Central memory CD8-positive, alpha-beta T cell (primary cell): Measurements from ENCODE around the gene CLGN.

ENCODE experiments used
- ATAC-seq: fragments of 150-1000 bp; cut with Tn5 transposase; replicated peaks from 2 replicates; pipeline ENCODE4 v1.10.0; 2022; ENCODE audit warnings: mild to moderate bottlenecking, moderate FRiP score, moderate number of reproducible peaks; ENCODE audit not compliant: poor library complexity, severe bottlenecking; ENCODE audit errors: extremely low read depth
- DNase-seq, 2 donors: peaks; one replicate each; pipeline ENCODE4 v3.0.0; 2021; ENCODE audit warnings: low spot score in 2 of 2
- H3K27ac Mint-ChIP-seq: one replicate; pipeline ENCODE4 v1.8.0; 2022; ENCODE audit warnings: low read depth, mild to moderate bottlenecking, moderate library complexity, mixed read lengths
- H3K27me3 Mint-ChIP-seq: one replicate; pipeline ENCODE4 v1.8.0; 2022; ENCODE audit warnings: mixed read lengths
- H3K36me3 Mint-ChIP-seq: one replicate; pipeline ENCODE4 v1.8.0; 2022; ENCODE audit warnings: mild to moderate bottlenecking, moderate library complexity, mixed read lengths; ENCODE audit not compliant: insufficient read depth
- H3K4me1 Mint-ChIP-seq: one replicate; pipeline ENCODE4 v1.8.0; 2022; ENCODE audit warnings: mixed read lengths
- H3K4me3 Mint-ChIP-seq: one replicate; pipeline ENCODE4 v1.8.0; 2022; ENCODE audit warnings: mild to moderate bottlenecking, moderate library complexity, mixed read lengths
- H3K9me3 Mint-ChIP-seq: one replicate; pipeline ENCODE4 v1.8.0; 2022; ENCODE audit warnings: mixed read lengths

Gene CLGN

GRCh38 chr4:140346136-140346535 is 81.3 kb downstream of the CLGN start:
- H3K9me3 Mint-ChIP-seq = no peaks in the 10 kb centered on the region
- DNase-seq (no peak), ATAC-seq (no peak)
- H3K4me1 Mint-ChIP-seq = no peaks in the 10 kb centered on the region
- peaks cover 62% of the 10 kb centered on the region for H3K27me3 Mint-ChIP-seq
- H3K27ac Mint-ChIP-seq = no peak overlapping the region
- no peak overlapping the region for H3K4me3 Mint-ChIP-seq
- H3K36me3 Mint-ChIP-seq = peaks cover 2% of the 10 kb centered on the region

- DNase-seq (no peak), ATAC-seq (no peak)
- Mint-ChIP-seq H3K27ac (no peak overlapping the region), H3K9me3 (no peaks in the 10 kb centered on the region), H3K4me1 (no peaks in the 10 kb centered on the region), H3K4me3 (no peak overlapping the region), H3K36me3 (no peaks in the 10 kb centered on the region), H3K27me3 (peaks cover 47% of the 10 kb centered on the region)
Observed at GRCh38 chr4:140344621-140345020, 82.8 kb downstream of the CLGN start.

DNA sequence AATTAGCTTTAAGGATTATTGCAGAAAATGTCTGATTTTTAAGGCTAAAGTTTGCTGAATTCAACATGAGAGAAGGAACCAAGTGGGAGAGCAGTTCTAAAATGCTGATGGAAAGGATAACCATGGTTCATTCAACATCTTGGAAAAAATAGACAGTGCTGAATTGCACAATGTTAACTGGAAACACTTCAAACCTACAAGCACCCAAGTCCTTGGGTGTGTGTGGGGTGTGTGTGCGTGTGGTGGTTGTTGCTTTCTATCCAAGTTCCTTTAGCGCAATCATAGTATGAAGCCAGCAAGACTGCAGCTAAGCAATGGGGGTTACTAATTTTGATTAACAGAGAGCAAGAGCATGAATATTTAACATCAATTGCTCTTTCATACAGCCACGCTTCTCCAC is 83.3 kb downstream of the CLGN start:
- Mint-ChIP-seq H3K9me3 (no peaks in the 10 kb centered on the region), H3K27ac (no peak overlapping the region), H3K27me3 (peaks cover 42% of the 10 kb centered on the region), H3K36me3 (no peaks in the 10 kb centered on the region), H3K4me3 (no peak overlapping the region), H3K4me1 (no peaks in the 10 kb centered on the region)
- ATAC-seq (no peak), DNase-seq (no peak)

DNA sequence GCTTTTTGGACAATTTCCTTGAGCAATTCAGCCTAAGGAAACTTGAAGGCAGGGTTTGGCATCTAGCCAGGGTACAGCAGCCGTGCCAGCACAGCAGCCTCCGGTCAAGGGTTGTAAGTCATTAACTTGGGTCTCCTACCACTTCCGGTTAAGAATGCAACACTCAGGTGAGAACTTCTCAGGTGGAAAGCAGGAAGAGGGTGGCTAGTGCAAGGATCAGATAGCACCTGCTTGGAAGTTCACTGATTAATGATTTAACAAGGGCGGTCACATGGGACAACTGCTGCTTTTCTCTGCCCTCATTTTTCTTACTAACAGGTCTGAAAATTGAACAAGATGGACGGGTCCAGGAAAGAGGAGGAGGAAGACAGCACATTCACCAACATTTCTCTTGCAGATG is 84.1 kb downstream of the CLGN start:
- Mint-ChIP-seq H3K27me3 (peaks cover 34% of the 10 kb centered on the region), H3K36me3 (no peaks in the 10 kb centered on the region), H3K4me3 (no peak overlapping the region), H3K4me1 (no peaks in the 10 kb centered on the region), H3K9me3 (no peaks in the 10 kb centered on the region), H3K27ac (no peak overlapping the region)
- DNase-seq (no peak), ATAC-seq (no peak)

DNA sequence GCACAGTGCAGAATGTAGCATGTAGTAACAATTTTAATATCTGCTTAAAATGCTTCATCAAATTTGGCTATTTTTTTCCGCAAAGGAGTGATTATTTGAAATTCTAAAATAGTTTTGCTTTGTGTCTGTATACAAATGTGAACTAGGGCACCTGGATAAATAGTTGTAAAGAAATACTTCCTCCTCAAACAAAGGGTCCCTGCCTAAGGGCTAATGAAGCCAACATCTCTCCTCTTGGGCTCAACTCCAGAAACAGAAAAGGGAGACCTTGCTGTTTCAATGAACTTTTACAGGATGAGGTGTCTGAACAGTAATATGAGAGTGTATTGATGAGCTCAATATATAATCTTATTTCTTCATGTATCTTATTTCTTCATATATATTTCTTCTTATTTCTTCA is 84.8 kb downstream of the CLGN start:
- DNase-seq (no peak), ATAC-seq (no peak)
- no peak overlapping the region for H3K4me3 Mint-ChIP-seq
- no peaks in the 10 kb centered on the region for H3K36me3 Mint-ChIP-seq
- H3K27ac Mint-ChIP-seq = no peak overlapping the region
- H3K27me3 Mint-ChIP-seq = peaks cover 38% of the 10 kb centered on the region
- no peaks in the 10 kb centered on the region for H3K9me3 Mint-ChIP-seq
- H3K4me1 Mint-ChIP-seq = no peaks in the 10 kb centered on the region
